ENCODE measurements around the gene NAGLU.

- no peak for TF ChIP-seq POLR2AphosphoS5 (IDR thresholded peaks at IDR 0.05; ENCODE audit: borderline replicate concordance, low read depth, low read length)
- TF ChIP-seq EZH2 (IDR thresholded peaks at IDR 0.05): no peak
These were observed 37.1 kb downstream of the NAGLU start for GRCh38 chr17:42573095-42573494.
